Epithelial cell of proximal tubule (primary cell): ENCODE results near the gene KLHL36. TPM values are rescaled to one million over a fixed set of nuclear protein-coding genes. Genes with fewer than 3 reads are reported as not detected.
"Not testable (repeated sequence)": the region's sequence is repeated elsewhere in the genome, so short reads cannot be mapped to it uniquely, and the experiment has no call there.

Experiments used
- DNase-seq: peaks from one replicate; pipeline ENCODE4 v3.0.0-alpha.2; 2011; ENCODE audit warnings: low read depth
- H3K4me3 ChIP-seq: 2 replicates; pipeline ENCODE4 v1.5.1; 2011; ENCODE audit warnings: low read depth, mild to moderate bottlenecking, low read length
- CTCF ChIP-seq: conservative IDR thresholded peaks from 2 replicates; pipeline ENCODE4 v1.5.1; 2012; ENCODE audit warnings: low read depth, mild to moderate bottlenecking, low read length
- total RNA-seq: library from RNA; depleted of rRNA; stranded (reverse); fragments of >200 nt; gene quantifications from 2 replicates; pipeline ENCODE4 v1.2.3, GENCODE V29; 2015

The KLHL36 gene
- total RNA-seq, 1 donor from 2014 or later = 65.7 TPM

GRCh38 chr16:84692451-84693214 is 44.3 kb downstream of the KLHL36 start:
- no peak overlapping the region for H3K4me3 ChIP-seq
- no peak for TF ChIP-seq CTCF
- no peak for DNase-seq

- not testable (repeated sequence) for H3K4me3 ChIP-seq, DNase-seq
These were observed 45.6 kb downstream of the KLHL36 start for GRCh38 chr16:84693869-84694268.

- no peak overlapping the region for H3K4me3 ChIP-seq
- no peak for TF ChIP-seq CTCF
- DNase-seq = no peak
These were observed 46.7 kb downstream of the KLHL36 start for GRCh38 chr16:84694980-84695379.

- H3K4me3 ChIP-seq = peak overlapping the region; percentile 90
- DNase-seq = no peak
- TF ChIP-seq CTCF = no peak
These were observed 50.9 kb downstream of the KLHL36 start for GRCh38 chr16:84699147-84699711.

GRCh38 chr16:84699712-84700445 is 51.6 kb downstream of the KLHL36 start, which contains the start of gene USP10:
TSS of gene USP10 (plus strand) at chr16:84700000. CDS start at chr16:84700091, 91 bp downstream.
- H3K4me3 ChIP-seq = peak within 1 kb of the TSS; percentile 90
- no peak for TF ChIP-seq CTCF
- DNase-seq = no peak

- TF ChIP-seq CTCF = no peak
- DNase-seq = no peak
- peak overlapping the region; percentile 90 for H3K4me3 ChIP-seq
These were observed 52.4 kb downstream of the KLHL36 start for GRCh38 chr16:84700446-84701300.
